HG03442 (cell line): ENCODE data around the gene CERS1.

Experiments used
- ATAC-seq: cut with Tn5 transposase; IDR thresholded peaks from one replicate; pipeline ENCODE4 v1.9.1; 2021; ENCODE audit warnings: mild to moderate bottlenecking, moderate library complexity; ENCODE audit not compliant: unreplicated experiment

The CERS1 gene

GRCh38 chr19:18899624-18900560, 3.9 kb upstream of the CERS1 start:
- no peak for ATAC-seq

DNA sequence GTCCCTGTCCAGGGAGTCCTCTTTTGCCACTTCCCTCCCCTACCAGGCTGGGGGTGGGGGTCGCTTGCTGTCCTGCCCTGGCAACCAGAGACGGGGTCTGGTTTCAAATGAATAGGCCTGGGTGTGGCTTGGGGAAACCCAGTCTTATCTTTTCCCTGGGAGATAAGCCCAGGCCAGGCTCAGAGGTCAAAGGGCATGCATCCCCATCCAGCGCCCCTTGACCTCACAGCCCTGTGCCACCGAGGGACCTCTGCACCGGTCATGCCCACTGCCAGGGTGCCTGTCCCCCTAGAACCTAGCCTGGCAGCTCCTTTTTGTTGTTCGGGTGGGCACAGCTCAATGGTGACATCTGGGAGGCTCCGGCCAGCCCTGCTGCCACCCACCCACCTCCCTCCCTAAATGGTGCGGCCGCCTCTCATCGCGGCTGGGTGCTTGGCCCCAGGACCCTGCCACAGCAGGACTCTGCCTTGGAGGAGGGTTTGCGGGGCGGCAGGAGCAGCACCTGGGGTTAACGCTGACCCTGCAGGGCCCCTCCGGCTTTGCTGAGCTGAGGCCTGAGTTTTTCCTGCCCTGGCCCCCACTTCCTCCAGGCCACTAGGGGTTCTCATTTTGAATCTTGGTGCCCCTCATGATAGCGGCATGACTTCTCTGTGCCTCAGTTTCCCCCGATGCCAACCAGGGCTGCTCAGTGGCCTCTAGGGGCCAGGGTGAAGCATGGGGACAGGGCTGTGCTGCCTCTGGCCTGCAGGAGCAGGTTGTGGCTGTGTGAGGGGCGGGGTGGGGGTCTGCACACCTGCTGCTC, 2.9 kb upstream of the CERS1 start:
- no peak for ATAC-seq

- no peak for ATAC-seq
Observed at GRCh38 chr19:18898081-18898606, 2.2 kb upstream of the CERS1 start.

GRCh38 chr19:18897094-18898029, 1.4 kb upstream of the CERS1 start:
- ATAC-seq = no peak

GRCh38 chr19:18896421-18896841, 473 bp upstream of the CERS1 start:
- no peak for ATAC-seq

DNA sequence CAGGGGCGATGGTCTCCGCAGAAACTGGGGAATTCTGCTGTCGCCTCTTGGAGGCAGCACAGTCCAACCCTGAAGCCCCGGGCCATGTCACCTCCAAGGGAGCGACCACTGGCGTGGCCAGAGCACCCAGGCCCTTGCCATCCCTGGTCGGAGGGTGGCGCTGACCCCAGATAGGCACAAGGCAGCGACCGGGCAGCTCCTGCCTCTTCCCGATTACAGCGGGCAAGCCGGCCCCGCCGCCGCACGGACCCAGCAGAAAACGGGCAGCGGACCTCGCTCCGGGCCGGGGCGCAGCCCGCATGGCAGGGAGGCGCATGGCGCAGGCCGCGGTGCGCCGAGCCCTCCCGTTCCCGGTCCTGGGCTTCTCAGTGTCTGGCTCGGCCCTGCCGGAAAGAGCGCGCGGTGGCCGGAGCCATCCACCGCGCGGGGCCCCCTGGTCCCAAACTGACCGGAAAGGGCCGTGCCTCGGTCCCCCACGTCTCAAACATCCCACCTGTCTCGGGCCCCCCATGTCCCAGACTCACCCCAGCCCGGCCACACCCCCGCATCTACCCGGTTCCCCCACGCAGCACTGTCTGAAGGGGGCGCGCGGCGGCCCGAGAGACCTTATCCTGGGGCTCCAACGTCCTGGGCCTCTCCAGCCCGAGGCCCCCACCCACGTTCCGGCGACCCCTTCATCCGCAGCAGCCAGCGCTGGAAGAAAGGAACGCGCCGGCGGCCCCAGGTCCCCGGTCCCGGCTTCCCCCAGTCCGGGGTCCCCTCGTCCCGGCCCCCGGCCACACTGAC, 727 bp downstream of the CERS1 start:
- ATAC-seq = no peak

DNA sequence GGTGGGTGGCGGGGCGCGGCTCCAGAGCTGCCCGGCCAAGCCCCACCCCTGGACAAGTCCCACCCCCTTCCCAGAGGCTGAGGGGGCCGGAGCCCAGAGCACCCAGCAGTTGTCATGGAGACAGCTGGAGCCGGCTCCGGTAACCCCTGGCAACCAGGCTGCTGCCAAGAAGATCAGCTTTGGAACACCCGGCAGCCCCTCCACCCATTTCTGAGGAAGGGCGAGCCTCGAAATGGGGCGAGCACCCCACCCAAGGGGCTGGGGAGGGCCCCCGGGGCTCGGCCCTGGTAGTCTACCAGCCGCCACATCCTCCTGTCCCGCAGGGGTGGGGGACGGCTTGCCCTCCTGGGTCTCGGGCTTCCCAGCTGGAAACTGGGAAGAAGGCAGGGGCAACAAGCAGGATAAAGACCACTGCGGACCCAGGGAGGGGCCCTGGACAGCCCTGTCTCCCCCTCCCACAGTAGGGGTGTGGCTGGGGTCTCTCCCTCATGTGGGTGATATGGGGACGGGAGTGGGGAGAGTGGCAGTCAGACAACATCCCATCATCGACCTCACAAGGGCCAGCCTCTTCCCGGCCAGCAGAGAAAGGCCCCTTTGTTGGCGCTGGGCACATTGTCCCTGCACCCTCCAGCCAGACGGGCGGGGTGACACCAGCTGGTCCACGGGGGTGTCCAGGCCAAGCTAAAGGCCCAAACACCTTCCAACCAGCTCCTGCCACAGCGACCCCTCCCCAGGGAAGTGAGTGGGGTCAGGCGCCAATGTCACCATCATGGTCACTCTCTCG, 1.5 kb downstream of the CERS1 start:
- no peak for ATAC-seq

DNA sequence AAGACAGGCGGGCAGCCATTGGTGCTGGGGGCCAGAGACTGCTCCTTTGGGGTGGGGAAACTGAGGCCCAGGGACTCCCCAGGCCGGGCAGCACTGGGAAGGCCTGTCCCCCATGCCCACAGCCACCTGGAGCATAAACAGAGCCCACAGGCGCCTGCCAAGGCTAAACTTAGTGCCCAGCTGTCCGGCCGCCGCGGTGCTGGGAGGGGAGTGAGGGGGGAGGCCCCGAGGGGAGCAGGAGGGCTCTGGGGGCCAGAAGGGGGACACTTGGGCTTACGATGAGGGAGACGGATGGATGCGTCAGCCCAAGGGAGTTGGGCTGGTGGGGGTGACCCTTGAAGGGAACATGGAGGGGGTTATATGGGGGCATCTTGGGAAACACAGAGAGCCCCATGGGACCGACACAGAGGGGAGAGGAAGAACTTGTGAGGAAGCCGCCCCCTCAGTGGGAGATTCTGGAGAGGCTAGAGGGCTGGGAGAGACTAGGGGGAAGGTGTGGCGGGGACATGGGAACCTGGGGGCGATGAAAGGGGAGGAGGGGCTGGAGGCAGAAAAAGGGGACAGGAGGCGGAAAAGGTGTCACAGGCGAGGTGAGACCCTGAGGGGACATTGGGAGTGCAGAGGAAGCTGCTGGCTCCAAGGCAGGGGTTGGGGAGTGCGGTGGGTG, 2.2 kb downstream of the CERS1 start:
- no peak for ATAC-seq

- no peak for ATAC-seq
Observed at GRCh38 chr19:18889949-18890745, 5.8 kb downstream of the CERS1 start.

DNA sequence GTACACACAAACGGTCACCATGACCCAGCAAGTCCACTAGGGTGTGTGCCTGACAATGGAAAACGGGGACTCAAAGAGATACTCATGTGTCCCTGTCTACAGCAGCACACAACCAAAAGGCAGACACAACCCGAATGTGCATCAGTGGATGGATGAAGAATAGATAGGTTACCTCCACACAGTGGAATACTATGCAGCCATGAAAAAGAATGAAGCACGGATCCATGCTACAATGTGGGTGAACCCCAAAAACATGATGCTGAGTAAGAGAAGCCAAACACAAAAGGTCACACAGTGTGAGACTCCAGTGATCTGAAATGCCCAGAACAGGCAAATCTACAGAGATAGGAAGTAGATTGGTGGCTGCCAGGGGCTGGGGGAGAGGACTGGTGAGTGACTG, 9.0 kb downstream of the CERS1 start:
- ATAC-seq = no peak

DNA sequence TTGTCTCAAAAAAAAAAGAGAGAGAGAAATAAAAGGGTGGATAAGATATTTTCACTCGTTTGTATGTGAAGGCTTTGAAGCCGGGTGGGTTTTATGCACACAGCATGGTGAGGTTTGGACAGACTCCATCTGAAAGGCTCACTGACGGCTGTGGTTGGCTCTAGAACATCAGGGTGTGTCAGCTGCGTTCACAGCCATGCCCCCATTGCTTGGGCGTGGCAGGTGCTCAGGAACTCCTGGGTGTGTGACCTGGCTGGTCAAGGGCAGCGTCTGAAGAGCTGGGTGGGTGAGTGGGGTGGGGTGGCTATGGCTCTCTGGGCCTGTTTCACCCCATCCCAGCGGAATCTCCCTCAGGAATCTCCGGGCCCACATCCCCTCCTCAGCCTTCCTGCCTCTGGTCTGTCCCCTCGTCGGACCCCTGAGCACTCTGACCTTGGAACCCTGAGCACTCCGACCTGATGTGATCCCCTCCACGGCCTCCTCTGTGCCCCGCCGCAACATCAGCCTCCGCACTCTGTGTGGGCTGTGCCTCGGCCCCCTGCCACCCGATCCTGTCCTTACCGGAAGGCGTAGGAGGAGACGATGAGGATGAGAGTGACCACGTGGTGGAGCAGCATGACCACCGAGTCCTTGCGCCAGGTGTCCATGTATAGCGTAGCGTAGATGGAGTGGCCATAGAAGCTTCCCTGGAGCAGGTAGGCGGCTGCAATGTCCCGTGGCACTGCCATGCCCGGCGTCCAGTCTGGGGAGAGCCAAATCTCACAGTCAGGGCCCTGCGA, 12.2 kb downstream of the CERS1 start:
- ATAC-seq = no peak

- no peak for ATAC-seq
Observed at GRCh38 chr19:18881491-18881890, 14.5 kb downstream of the CERS1 start.

DNA sequence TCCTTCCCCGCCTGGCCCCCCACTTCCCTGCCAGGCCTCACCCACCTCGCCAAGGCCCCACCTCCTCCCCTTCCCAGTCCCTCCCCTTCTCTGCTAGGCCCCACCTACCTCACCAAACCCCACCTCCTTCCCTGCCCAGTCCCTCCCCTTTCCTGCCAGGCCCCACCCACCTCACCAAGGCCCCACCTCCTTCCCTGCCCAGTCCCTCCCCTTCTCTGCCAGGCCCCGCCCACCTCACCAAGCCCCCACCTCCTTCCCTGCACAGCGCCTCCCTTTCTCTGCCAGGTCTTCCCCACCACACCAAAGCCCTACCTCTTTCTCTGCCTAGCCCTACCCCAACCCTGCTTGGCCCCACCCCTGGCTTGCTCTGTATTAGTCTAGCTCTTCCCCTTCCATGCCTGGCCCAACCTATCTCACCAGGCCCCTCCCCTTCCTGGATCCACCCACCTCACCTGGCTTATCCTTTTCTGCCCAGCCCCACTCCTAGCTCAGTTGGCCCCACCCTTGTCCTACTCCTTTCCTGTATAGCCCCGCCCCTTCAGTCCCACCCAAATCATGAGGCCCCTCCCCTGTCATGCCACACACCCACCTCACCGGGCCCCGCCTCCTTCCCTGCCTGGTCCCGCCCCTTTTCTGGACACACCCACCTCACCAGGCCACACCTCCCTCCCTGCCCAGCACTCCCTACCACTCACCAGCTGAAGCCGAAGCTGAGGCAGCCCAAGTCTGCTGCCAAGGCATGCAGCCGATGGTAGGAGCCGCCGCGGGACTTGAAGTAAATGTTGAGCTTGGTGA, 16.2 kb downstream of the CERS1 start:
- no peak for ATAC-seq

- ATAC-seq = no peak
Observed at GRCh38 chr19:18878858-18879578, 16.9 kb downstream of the CERS1 start.

DNA sequence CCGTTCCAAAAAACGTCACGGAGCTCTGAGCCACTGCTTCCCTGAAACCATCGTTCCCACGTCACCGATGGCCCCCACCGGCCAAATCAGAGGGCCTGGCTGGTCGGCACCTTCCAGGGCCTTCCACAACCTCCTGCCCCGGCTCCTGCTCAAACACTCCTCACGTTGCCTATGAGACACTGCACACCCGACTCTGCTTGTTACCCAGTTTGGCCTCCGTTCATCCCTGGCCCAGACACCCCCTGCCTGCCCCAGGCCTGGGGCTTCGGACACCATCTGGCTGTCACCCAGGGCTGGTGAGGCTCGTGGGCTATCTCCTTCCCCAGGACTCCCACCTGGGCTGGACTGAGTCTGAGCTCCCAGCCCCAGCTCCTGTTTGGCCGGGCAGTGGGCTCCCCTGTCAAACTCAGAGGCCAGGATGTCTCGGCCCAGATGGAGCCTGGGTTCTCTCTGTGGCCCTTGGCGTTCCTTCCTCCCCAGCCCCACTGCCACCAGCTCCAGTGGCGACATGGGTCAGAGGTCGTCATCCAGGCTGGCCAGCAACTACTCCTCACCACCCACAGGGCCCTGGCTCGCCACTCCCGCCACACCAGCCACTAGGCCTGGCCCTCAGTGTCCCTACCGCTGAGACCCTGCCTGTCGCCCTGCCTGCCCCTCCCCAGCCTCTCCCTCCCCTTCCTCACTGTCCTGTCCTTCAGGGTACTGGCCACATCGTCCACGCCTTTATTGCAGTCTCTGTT, 17.7 kb downstream of the CERS1 start:
- ATAC-seq = no peak
